ENCODE data around the gene ARL4D. TPM values are rescaled to one million over a fixed set of nuclear protein-coding genes. Genes with fewer than 3 reads are reported as not detected.
A peak's percentile ranks its signal among the peaks of the same experiment; 100 is the strongest.

The ARL4D gene
- total and polyA plus RNA-seq, 2 of the 8 experiments (the other 6 are each of a cell fraction or from before 2014, with no cell fraction given): 8.4 to 9.2 TPM

GRCh38 chr17:43430936-43431713, 32.3 kb downstream of the ARL4D start:
- Histone ChIP-seq H3K27ac (ENCODE audit: low read depth, low read length) (no peak overlapping the region), H2BK12ac (ENCODE audit: low read depth, low read length) (no peak overlapping the region), H4K5ac (ENCODE audit: insufficient read length, low read depth, low read length) (no peak overlapping the region), H3K14ac (ENCODE audit: insufficient read length) (no peak overlapping the region), H2BK5ac (ENCODE audit: low read depth, low read length) (no peak overlapping the region), H2AK5ac (ENCODE audit: low read depth, low read length) (no peak overlapping the region), H2BK20ac (ENCODE audit: low read length) (no peak overlapping the region), H3K36me3 (ENCODE audit: control insufficient read depth in 2 of 4, insufficient read depth in 4 of 4, low read length in 3 of 4) (no peaks in the 10 kb centered on the region), H3K79me1 (ENCODE audit: low read depth, low read length) (no peaks in the 10 kb centered on the region), H3K9me3 (ENCODE audit: insufficient read depth in 2 of 2, low read depth in 1 of 2, low read length in 1 of 2) (no peaks in the 10 kb centered on the region), H3K4me1 (replicated peaks in 1 of 4; ENCODE audit: control insufficient read depth in 3 of 4, insufficient read depth in 4 of 4, low read length in 3 of 4) (peaks cover 0 to 4% (median 0%) of the 10 kb centered on the region in 4 experiments; a peak in 1 of 7 replicates), H3K18ac (ENCODE audit: extremely low read depth, low read length) (no peak overlapping the region), H3K79me2 (ENCODE audit: control insufficient read depth in 1 of 2, insufficient read depth in 2 of 2, low read length in 2 of 2) (no peaks in the 10 kb centered on the region), H3K9ac (replicated peaks in 1 of 4; ENCODE audit: extremely low read depth in 1 of 4, low read depth in 3 of 4, low read length in 3 of 4) (no peak overlapping the region), H2BK120ac (replicated peaks; ENCODE audit: low read depth, low read length) (no peak overlapping the region), H2AFZ (ENCODE audit: low read length) (peak overlapping the region; percentile 18), H4K91ac (replicated peaks; ENCODE audit: insufficient read length, low read length) (no peak overlapping the region), H3K27me3 (replicated peaks in 1 of 4; ENCODE audit: control insufficient read depth in 3 of 4, extremely low read depth in 1 of 4, insufficient read depth in 3 of 4, low read length in 3 of 4) (no peaks in the 10 kb centered on the region), H3K23ac (ENCODE audit: insufficient read length) (no peak overlapping the region), H3K4me2 (ENCODE audit: insufficient read depth in 1 of 2, low read depth in 2 of 2, low read length in 2 of 2) (no peak overlapping the region), H3K4ac (replicated peaks; ENCODE audit: insufficient read length, low read depth, low read length) (no peak overlapping the region), H4K20me1 (replicated peaks in 1 of 2; ENCODE audit: control insufficient read depth in 1 of 2, insufficient read depth in 2 of 2, low read length in 2 of 2) (no peaks in the 10 kb centered on the region), H4K8ac (ENCODE audit: extremely low read depth, insufficient read depth, low read length) (no peak overlapping the region), H3K56ac (replicated peaks; ENCODE audit: insufficient read length, low read depth, low read length) (no peak overlapping the region), H3K4me3 (ENCODE audit: extremely low read depth in 1 of 4, insufficient read depth in 2 of 4, low read depth in 3 of 4, low read length in 4 of 4) (no peak overlapping the region), H2BK15ac (ENCODE audit: low read length) (0 out of 2 replicates have a peak overlapping the region, but pooled peaks have one; percentile 53), H3K23me2 (ENCODE audit: low read depth, low read length) (0 out of 2 replicates have a peak, but pooled peaks cover 2% of the 10 kb centered on the region)
- DNase-seq (ENCODE audit: low read depth in 1 of 2, low spot score in 2 of 2) (no peak), FAIRE-seq (no peak)
- CTCF ChIA-PET (ENCODE audit: partially characterized antibody): interaction anchor here (0.8 to 11.3 kb wide), 5 partner anchors 27 to 43 kb away, joined by 3 to 132 read pairs (median 3); partner anchors contain the start of gene ARL4D
- POLR2A ChIA-PET (ENCODE audit: partially characterized antibody): interaction anchor here (0.7 to 1.4 kb wide), 4 partner anchors 11 to 66 kb away, joined by 3 to 4 read pairs (median 4); no protein-coding TSS in a partner anchor
- WGBS, 2 experiments (ENCODE audit: extremely low coverage in 1 of 2, insufficient coverage in 1 of 2, insufficient read length in 1 of 2, insufficient replicate concordance in 2 of 2, low coverage in 1 of 2, low lambda C conversion rate in 2 of 2, missing lambda C conversion rate in 1 of 2): 83% methylated on average over 6 of the region's 6 CpGs; no CpG with 5 or more reads in 1 of the 2 experiments
